Esophagus muscularis mucosa (tissue), 4 donors: ENCODE data around the gene SIK2. TPM values are rescaled to one million over a fixed set of nuclear protein-coding genes. Genes with fewer than 3 reads are reported as not detected.
"Not testable (repeated sequence)": the region's sequence is repeated elsewhere in the genome, so short reads cannot be mapped to it uniquely, and the experiment has no call there.

ENCODE experiments used
- DNase-seq: peaks from one replicate; pipeline ENCODE4 v3.0.0-alpha.2; 2017; ENCODE audit errors: extremely low spot score
- H3K27ac ChIP-seq, 4 donors: fragments of 200-600 bp; sonication (generic); replicated peaks in 1 of 4; 1 replicate in 3 of 4; 2 replicates in 1 of 4; pipeline ENCODE4 v1.5.1; 2016 to 2019; ENCODE audit warnings: mild to moderate bottlenecking in 1 of 4
- H3K27me3 ChIP-seq, 4 donors: fragments of 200-600 bp; sonication (generic); one replicate each; pipeline versions ENCODE4 v1.5.1 to v1.6.0; 2016 to 2019
- H3K36me3 ChIP-seq, 4 donors: fragments of 200-600 bp; sonication (generic); one replicate each; pipeline ENCODE4 v1.5.1; 2016 to 2019
- H3K4me1 ChIP-seq, 4 donors: fragments of 200-600 bp; sonication (generic); one replicate each; pipeline ENCODE4 v1.5.1; 2016 to 2019
- H3K4me3 ChIP-seq, 4 donors: fragments of 200-600 bp; sonication (generic); 1 replicate in 2 of 4; 2 replicates in 2 of 4; pipeline ENCODE4 v1.5.1; 2016 to 2019; ENCODE audit warnings: mild to moderate bottlenecking in 4 of 4, moderate library complexity in 1 of 4
- H3K9me3 ChIP-seq, 4 donors: fragments of 200-600 bp; sonication (generic); 1 replicate in 3 of 4; 2 replicates in 1 of 4; pipeline ENCODE4 v1.5.1; 2016 to 2019
- EP300 ChIP-seq: sonication (generic); formaldehyde crosslinking; IDR thresholded peaks from one replicate; pipeline ENCODE4 v1.6.1; 2017; ENCODE audit warnings: antibody characterized with exemption
- POLR2A ChIP-seq: fragments of 450-650 bp; IDR thresholded peaks from one replicate; pipeline ENCODE4 v1.6.1; 2017; ENCODE audit warnings: antibody characterized with exemption, moderate library complexity, mild to moderate bottlenecking, low read depth
- POLR2AphosphoS5 ChIP-seq, 2 donors: sonication (generic); formaldehyde crosslinking; IDR thresholded peaks; one replicate each; pipeline ENCODE4 v1.6.1; 2017; ENCODE audit warnings: antibody characterized with exemption in 2 of 2
- WGBS: methylation state at CpG from one replicate; pipeline ENCODE4 v1.1.5; 2018; 5-methylcytosine and 5-hydroxymethylcytosine counted together
- intact Hi-C: fragments of 100-400 bp; cut with DNase I; formaldehyde crosslinking; loops from one replicate; pipeline ENCODE4 v1.15.1; 2023
- total RNA-seq, 4 donors: library from RNA; depleted of rRNA; stranded (reverse); fragments of >200 nt; gene quantifications; one replicate each; pipeline versions ENCODE4 v1.1.0 to v1.2.1, GENCODE V29; 2016
- TF ChIP-seq, protein P1 (sequence below), 3 experiments: fragments of 200-600 bp in 2 of 3; fragments of 450-650 bp in 1 of 3; sonication (generic) in 2 of 3; IDR thresholded peaks; one replicate each; pipeline ENCODE4 v1.5.1; 2017 to 2019; ENCODE audit warnings: antibody characterized with exemption in 3 of 3, mild to moderate bottlenecking in 2 of 3, moderate library complexity in 1 of 3

Gene SIK2
- total RNA-seq, 4 donors from 2014 or later, result 14.5 to 22.1 (median 17.4) TPM

DNA sequence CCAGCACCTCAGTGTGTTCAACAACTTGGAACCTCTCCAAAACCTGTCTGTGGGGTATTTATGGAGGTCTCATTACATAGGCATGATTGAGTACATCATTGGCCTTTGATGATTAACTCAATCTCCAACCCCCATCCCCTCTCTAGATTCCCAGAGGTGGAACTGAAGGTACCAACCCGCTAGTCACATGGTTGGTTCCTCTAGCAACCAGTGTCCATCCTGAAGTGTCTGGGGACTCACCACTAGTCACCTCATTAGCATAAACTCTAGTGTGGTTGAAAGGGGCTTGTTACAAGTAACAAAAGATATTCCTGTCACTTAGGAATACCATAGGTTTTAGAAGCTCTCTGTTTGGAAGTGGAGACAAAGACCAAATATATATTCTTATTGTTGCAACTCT lies 40.3 kb downstream of the SIK2 start:
- DNase-seq, result no peak
- H3K4me1 ChIP-seq, result peaks cover 17 to 21% (median 20%) of the 10 kb centered on the region in 4 donors
- no peaks in the 10 kb centered on the region for H3K9me3 ChIP-seq
- H3K27ac ChIP-seq, result no peak overlapping the region
- no peaks in the 10 kb centered on the region for H3K27me3 ChIP-seq
- intact Hi-C loops, result no loop called here
- H3K36me3 ChIP-seq, result peaks cover 0 to 12% (median 2%) of the 10 kb centered on the region in 4 donors
- H3K4me3 ChIP-seq, result no peak overlapping the region
- WGBS, result 83% methylated on average over 1 of the region's 1 CpG
- TF ChIP-seq POLR2AphosphoS5 (IDR thresholded peaks at IDR 0.05) (no peak), EP300 (no peak), POLR2A (no peak)
- TF ChIP-seq, protein P1, sequence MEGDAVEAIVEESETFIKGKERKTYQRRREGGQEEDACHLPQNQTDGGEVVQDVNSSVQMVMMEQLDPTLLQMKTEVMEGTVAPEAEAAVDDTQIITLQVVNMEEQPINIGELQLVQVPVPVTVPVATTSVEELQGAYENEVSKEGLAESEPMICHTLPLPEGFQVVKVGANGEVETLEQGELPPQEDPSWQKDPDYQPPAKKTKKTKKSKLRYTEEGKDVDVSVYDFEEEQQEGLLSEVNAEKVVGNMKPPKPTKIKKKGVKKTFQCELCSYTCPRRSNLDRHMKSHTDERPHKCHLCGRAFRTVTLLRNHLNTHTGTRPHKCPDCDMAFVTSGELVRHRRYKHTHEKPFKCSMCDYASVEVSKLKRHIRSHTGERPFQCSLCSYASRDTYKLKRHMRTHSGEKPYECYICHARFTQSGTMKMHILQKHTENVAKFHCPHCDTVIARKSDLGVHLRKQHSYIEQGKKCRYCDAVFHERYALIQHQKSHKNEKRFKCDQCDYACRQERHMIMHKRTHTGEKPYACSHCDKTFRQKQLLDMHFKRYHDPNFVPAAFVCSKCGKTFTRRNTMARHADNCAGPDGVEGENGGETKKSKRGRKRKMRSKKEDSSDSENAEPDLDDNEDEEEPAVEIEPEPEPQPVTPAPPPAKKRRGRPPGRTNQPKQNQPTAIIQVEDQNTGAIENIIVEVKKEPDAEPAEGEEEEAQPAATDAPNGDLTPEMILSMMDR (IDR thresholded peaks at IDR 0.05), result no peak

DNA sequence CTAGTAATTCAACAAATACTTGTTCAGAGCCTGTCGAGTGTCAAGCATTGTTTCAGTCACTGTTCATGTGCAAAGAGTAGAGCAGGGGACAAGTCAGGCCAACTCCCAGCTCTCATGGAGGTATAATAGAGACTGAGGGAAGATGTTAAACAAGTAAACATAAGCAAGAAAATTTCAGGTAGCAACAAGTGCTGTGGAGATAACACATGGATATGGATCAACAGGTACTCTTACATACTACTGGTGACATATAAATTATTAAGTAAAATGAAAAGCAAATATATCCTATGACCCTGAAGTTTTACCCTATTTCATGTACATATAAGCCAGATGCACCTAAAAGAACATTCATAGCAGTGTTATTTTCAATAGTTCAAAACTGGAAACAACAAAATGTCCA lies 42.7 kb downstream of the SIK2 start:
- TF ChIP-seq POLR2A (no peak), POLR2AphosphoS5 (IDR thresholded peaks at IDR 0.05) (no peak), EP300 (no peak)
- TF ChIP-seq, protein P1 (IDR thresholded peaks at IDR 0.05), result no peak
- Histone ChIP-seq H3K27me3 (no peaks in the 10 kb centered on the region), H3K27ac (no peak overlapping the region), H3K4me3 (no peak overlapping the region), H3K9me3 (no peaks in the 10 kb centered on the region), H3K36me3 (peaks cover 0 to 12% (median 2%) of the 10 kb centered on the region in 4 donors), H3K4me1 (peaks cover 5 to 12% (median 7%) of the 10 kb centered on the region in 4 donors)
- intact Hi-C loops, result no loop called here
- WGBS, result 81% methylated on average over 1 of the region's 1 CpG
- DNase-seq, result no peak

DNA sequence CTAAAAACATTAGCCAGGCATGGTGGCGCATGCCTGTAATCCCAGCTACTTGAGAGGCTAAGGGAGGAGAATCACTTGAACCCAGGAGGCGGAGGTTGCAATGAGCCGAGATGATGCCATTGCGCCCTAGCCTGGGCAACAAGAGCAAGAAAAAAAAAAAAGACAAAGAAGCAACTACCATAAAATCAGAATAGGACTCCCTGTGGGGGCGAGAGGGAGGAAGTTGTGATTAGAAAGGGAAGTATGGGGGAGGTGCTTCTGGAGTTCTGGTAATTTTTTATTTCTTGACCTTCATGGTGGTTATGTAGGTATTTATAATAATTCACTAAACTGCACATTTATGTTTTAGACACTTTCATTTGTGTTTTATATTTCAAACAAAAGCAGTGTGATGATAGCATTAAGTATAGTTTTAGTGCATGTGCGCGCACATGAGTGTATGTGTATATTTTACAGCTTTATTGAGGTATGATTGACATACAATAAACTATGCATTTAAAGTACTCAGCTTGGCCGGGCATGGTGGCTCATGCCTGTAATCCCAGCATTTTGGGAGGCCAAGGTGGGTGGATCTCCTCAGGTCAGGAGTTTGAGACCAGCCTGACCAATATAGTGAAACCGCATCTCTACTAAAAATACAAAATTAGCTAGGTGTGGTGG lies 43.5 kb downstream of the SIK2 start:
- 94% methylated on average over 9 of the region's 9 CpGs for WGBS
- intact Hi-C loops, result no loop called here
- Histone ChIP-seq H3K9me3 (no peaks in the 10 kb centered on the region), H3K36me3 (peaks cover 0 to 12% (median 2%) of the 10 kb centered on the region in 4 donors), H3K27me3 (no peaks in the 10 kb centered on the region), H3K4me1 (peaks cover 0 to 9% (median 4%) of the 10 kb centered on the region in 4 donors), H3K27ac (no peak overlapping the region), H3K4me3 (no peak overlapping the region)
- DNase-seq, result no peak
- TF ChIP-seq POLR2AphosphoS5 (IDR thresholded peaks at IDR 0.05), result no peak

DNA sequence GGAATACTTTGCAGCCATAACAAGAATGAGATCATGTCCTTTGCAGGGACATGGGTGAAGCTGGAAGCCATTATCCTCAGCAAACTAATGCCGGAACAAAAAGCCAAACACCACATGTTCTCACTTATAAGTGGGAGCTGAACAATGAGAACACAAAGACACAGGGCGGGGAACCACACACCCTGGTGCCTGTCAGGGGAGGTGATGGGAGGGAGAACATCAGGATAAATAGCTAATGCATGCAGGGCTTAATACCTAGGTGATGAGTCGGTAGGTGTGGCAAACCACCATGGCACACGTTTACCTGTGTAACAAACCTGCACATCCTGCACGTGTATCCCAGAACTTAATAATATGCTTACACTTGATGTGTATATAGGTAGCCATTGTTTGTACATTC lies 49.1 kb downstream of the SIK2 start:
- 93% methylated on average over 5 of the region's 5 CpGs for WGBS
- DNase-seq, intact Hi-C loops: not testable (repeated sequence)

DNA sequence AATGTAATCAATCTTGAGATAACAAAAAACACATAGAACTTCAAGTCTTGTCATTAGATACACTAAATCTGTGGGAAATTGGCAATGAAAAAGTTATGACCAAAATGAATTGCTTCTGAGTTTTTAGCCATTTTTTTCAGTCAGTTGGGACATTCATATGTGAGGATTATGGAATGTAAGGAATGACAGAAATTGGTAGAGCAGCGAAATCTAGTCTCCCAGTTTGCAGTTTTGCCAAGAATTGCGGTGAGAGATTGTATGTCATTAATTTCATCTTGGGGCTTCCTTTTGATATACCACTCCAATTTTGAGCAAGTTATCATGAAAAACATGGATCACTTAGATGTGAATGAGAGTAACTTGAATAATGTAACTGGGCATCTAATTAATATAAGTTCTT lies 49.9 kb downstream of the SIK2 start:
- TF ChIP-seq POLR2AphosphoS5 (IDR thresholded peaks at IDR 0.05), result no peak
- no peak for TF ChIP-seq POLR2A
- no peak for TF ChIP-seq EP300
- TF ChIP-seq, protein P1 (IDR thresholded peaks at IDR 0.05), result no peak
- H3K4me3 ChIP-seq, result no peak overlapping the region
- no peaks in the 10 kb centered on the region for H3K27me3 ChIP-seq
- WGBS, result 79% methylated on average over 2 of the region's 2 CpGs
- DNase-seq, result no peak
- intact Hi-C loops, result no loop called here
- H3K27ac ChIP-seq, result no peak overlapping the region
- H3K9me3 ChIP-seq, result no peaks in the 10 kb centered on the region
- peaks cover 0 to 5% (median 2%) of the 10 kb centered on the region in 4 donors for H3K36me3 ChIP-seq
- no peaks in the 10 kb centered on the region for H3K4me1 ChIP-seq

More for the DNA sequence above, 49.1 kb downstream of the SIK2 start:
- not testable (repeated sequence) for H3K27me3 ChIP-seq, H3K36me3 ChIP-seq, H3K4me3 ChIP-seq, H3K4me1 ChIP-seq, H3K27ac ChIP-seq, H3K9me3 ChIP-seq

DNA sequence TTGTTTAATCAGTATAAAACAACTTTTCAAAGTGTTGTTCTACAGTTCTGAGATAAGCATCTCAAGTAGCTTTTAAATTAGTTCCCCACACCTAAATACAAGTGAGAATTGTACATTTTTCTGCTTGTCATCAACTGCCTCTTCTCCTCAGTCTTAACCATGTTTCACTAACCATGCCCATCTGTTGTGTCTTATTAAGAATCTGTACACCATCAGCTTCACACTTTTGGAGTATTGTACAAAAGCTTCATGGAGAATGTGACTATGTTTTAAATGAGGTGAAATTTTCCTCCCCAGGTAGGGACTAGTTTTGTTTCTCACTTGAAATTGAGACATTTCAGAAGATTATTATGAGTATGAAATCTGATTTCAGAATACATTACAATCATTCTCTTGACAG lies 52.4 kb downstream of the SIK2 start:
- H3K4me3 ChIP-seq, result no peak overlapping the region
- H3K27ac ChIP-seq, result no peak overlapping the region
- no peaks in the 10 kb centered on the region for H3K27me3 ChIP-seq
- peaks cover 0 to 5% (median 2%) of the 10 kb centered on the region in 4 donors for H3K36me3 ChIP-seq
- H3K4me1 ChIP-seq, result peaks cover 0 to 5% (median 0%) of the 10 kb centered on the region in 4 donors
- TF ChIP-seq, protein P1 (IDR thresholded peaks at IDR 0.05), result no peak
- TF ChIP-seq POLR2AphosphoS5 (IDR thresholded peaks at IDR 0.05), result no peak
- no peak for TF ChIP-seq POLR2A
- TF ChIP-seq EP300, result no peak
- H3K9me3 ChIP-seq, result no peaks in the 10 kb centered on the region
- intact Hi-C loops, result no loop called here
- no peak for DNase-seq
